Kidney (tissue), 14 donors: ENCODE results near the gene USH1G. TPM values are rescaled to one million over a fixed set of nuclear protein-coding genes. Genes with fewer than 3 reads are reported as not detected.

Experiments
- DNase-seq, 5 donors: peaks; one replicate each; pipeline ENCODE4 v3.0.0-alpha.2; 2013 to 2020
- FAIRE-seq: peaks from 2 replicates; lab custom pipeline; 2012; peaks lifted over from hg19 to GRCh38; lab: Jason Lieb, UNC
- H3K27ac ChIP-seq, 2 donors: one replicate each; pipeline ENCODE4 v1.7.0; 2013; ENCODE audit warnings: low read depth in 2 of 2, low read length in 2 of 2, inconsistent platforms in 1 of 2
- H3K27me3 ChIP-seq: one replicate; pipeline ENCODE4 v1.7.1; 2013; ENCODE audit warnings: low read length, inconsistent platforms; ENCODE audit not compliant: control insufficient read depth, insufficient read depth
- H3K36me3 ChIP-seq, 3 donors: one replicate each; pipeline versions ENCODE4 v1.7.0 to v1.7.1; 2013; ENCODE audit warnings: low read length in 3 of 3, control low read depth in 1 of 3, inconsistent platforms in 1 of 3; ENCODE audit not compliant: insufficient read depth in 3 of 3, control insufficient read depth in 2 of 3
- H3K4me1 ChIP-seq, 3 donors: one replicate each; pipeline versions ENCODE4 v1.7.0 to v1.7.1; 2013; ENCODE audit warnings: low read length in 3 of 3, inconsistent platforms in 1 of 3, low read depth in 1 of 3; ENCODE audit not compliant: control insufficient read depth in 2 of 3, insufficient read depth in 2 of 3
- H3K4me3 ChIP-seq, 3 donors: one replicate each; pipeline versions ENCODE4 v1.7.0 to v1.8.1; 2013; ENCODE audit warnings: low read length in 3 of 3, control low read depth in 1 of 3, inconsistent platforms in 1 of 3
- H3K9ac ChIP-seq, 3 donors: one replicate each; pipeline versions ENCODE4 v1.7.0 to v1.7.1; 2013; ENCODE audit warnings: low read length in 3 of 3, control low read depth in 1 of 3, inconsistent platforms in 1 of 3
- H3K9me3 ChIP-seq, 3 donors: one replicate each; pipeline versions ENCODE4 v1.7.0 to v1.7.1; 2013; ENCODE audit warnings: low read length in 3 of 3, control low read depth in 1 of 3, inconsistent platforms in 1 of 3; ENCODE audit not compliant: control insufficient read depth in 2 of 3, insufficient read depth in 1 of 3
- CTCF ChIP-seq: IDR thresholded peaks from 3 replicates; pipeline ENCODE4 v1.5.1; 2012; ENCODE audit warnings: mild to moderate bottlenecking, moderate library complexity, borderline replicate concordance; ENCODE audit not compliant: insufficient read depth; ENCODE audit errors: extremely low read depth
- intact Hi-C: fragments of 100-400 bp; cut with DNase I; formaldehyde crosslinking; loops from one replicate; pipeline ENCODE4 v1.11.1; 2022
- polyA plus RNA-seq: library from polyadenylated mRNA; stranded (reverse); fragments of 350-450 nt; fragmentation: Illumina TruSeq; extraction: RNeasy Lipid Tissue Mini Kit (QIAGEN cat#74804); gene quantifications from one replicate; pipeline ENCODE4 v1.2.3, GENCODE V29; 2014; ENCODE audit warnings: low read depth, low replicate concordance; ENCODE audit not compliant: insufficient read depth
- total RNA-seq: library from RNA; stranded (reverse); fragmentation: NEBNext Ultra II Directional; extraction: Animal tissue kit (Norgen Biotek cat#: 25700); gene quantifications from one replicate; pipeline ENCODE4 v1.2.1, GENCODE V29; 2021
- donor health status: control.
- donor health status: control.
- donor health status: control.
- donor health status: control.
- donor health status: control.
- donor health status: DM: yes; HTN: yes; CAD: no.
- donor health status: Normal renal cell carcinoma (clear cell type).

USH1G gene
- total and polyA plus RNA-seq, 2 donors from 2014 or later = 0.17 to 0.22 TPM

GRCh38 chr17:74941128-74941725 lies 18.2 kb upstream of the USH1G start:
- TF ChIP-seq CTCF = no peak
- H3K9ac ChIP-seq = no peak overlapping the region
- no peaks in the 10 kb centered on the region for H3K4me1 ChIP-seq
- intact Hi-C loops = no loop called here
- DNase-seq (peak in 1 of 5 donors; percentile 47), FAIRE-seq (no peak)
- H3K36me3 ChIP-seq = no peaks in the 10 kb centered on the region
- peaks cover 15% of the 10 kb centered on the region for H3K27me3 ChIP-seq
- no peak overlapping the region for H3K27ac ChIP-seq
- H3K9me3 ChIP-seq = no peaks in the 10 kb centered on the region
- no peak overlapping the region for H3K4me3 ChIP-seq

- H3K36me3 ChIP-seq = no peaks in the 10 kb centered on the region
- H3K9ac ChIP-seq = no peak overlapping the region
- no peaks in the 10 kb centered on the region for H3K9me3 ChIP-seq
- FAIRE-seq (no peak), DNase-seq (no peak)
- H3K27ac ChIP-seq = no peak overlapping the region
- no peak for TF ChIP-seq CTCF
- peaks cover 20% of the 10 kb centered on the region for H3K27me3 ChIP-seq
- no peak overlapping the region for H3K4me3 ChIP-seq
- intact Hi-C loops = no loop called here
- no peaks in the 10 kb centered on the region for H3K4me1 ChIP-seq
Observed at GRCh38 chr17:74939534-74939933, 16.5 kb upstream of the USH1G start.

GRCh38 chr17:74938194-74938950 lies 15.3 kb upstream of the USH1G start:
- no peaks in the 10 kb centered on the region for H3K4me1 ChIP-seq
- intact Hi-C loops = no loop called here
- FAIRE-seq (no peak), DNase-seq (no peak)
- no peak overlapping the region for H3K9ac ChIP-seq
- no peak overlapping the region for H3K27ac ChIP-seq
- H3K4me3 ChIP-seq = no peak overlapping the region
- H3K9me3 ChIP-seq = no peaks in the 10 kb centered on the region
- H3K27me3 ChIP-seq = peaks cover 22% of the 10 kb centered on the region
- no peaks in the 10 kb centered on the region for H3K36me3 ChIP-seq
- no peak for TF ChIP-seq CTCF
